ENCODE data around the gene ITGB1. TPM values are rescaled to one million over a fixed set of nuclear protein-coding genes. Genes with fewer than 3 reads are reported as not detected.
"Not testable (repeated sequence)": the region's sequence is repeated elsewhere in the genome, so short reads cannot be mapped to it uniquely, and the experiment has no call there.

Gene ITGB1
- total RNA-seq, 2 donors from 2014 or later: 37.4 to 74.7 TPM

DNA sequence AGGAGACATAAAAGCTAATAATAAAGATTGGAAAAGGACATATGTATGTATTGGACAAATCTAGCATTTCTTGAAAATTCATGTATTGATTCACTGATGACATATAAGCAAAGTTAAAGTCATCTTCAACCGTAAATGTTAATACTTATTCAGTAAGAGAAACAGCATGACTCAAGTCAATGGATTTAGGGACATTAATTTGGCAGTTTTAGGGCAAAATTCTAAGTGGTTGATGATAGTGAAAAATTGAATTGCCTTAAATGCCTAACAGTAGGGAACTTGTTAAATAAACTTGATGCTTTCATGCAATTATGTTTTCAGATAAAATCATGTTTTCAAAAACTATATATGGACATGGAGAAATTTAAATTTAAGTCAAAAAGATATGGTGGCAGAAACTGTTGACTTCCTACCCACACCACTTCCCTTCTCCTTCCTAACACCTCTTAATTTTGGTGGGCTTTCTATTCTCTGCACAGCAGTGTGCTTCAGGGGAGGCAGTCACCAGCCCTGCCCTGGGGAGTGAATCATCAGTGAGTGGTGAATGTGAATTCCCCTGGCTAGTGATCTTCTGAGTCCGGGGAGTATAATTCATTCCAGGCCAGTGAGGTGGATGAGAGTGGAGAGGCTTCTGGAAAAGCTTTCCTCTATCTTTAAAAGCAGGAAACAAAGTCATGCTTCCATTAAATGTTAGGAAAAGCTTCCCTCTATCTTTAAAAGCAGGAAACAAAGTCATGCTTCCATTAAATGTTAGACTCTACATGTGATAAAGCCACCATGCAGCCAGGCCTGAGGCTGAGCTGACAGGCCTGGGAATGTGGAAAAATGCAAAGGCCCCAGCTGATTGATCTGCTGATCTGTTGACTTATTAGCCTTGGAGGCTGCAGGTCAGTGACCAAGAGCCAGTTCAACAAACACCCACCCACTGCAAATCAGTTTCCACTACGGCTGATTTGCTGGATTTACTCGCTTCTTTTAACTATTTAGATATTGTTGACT, 25.2 kb upstream of the ITGB1 start:
- peak in 1 of 2 donors; percentile 15 for ATAC-seq

DNA sequence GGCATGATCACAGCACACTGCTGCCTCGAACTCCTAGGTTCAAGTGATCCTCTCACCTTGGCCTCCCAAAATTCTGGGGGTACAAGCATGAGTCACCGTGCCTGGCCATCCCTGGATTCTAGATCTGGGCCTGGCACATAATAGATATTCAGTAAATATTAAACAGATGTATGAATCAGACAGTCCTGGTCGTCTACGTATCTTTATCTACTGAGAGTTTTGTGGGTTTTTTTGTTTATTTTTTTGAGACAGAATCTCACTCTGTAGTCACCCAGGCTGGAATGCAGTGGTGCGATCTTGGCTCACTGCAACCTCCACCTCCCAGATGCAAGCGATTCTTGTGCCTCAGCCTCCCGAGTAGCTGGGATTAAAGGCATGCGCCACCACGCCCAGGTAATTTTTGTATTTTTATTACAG, 24.3 kb upstream of the ITGB1 start:
- no peak for ATAC-seq
- Mint-ChIP-seq H3K36me3 (no peaks in the 10 kb centered on the region), H3K27ac (no peak overlapping the region), H3K9me3 (no peaks in the 10 kb centered on the region)
- no peak for DNase-seq (ENCODE audit: low spot score in 2 of 2)

More for the DNA sequence above, 25.2 kb upstream of the ITGB1 start:
- DNase-seq (ENCODE audit: low spot score in 2 of 2): no peak
- Mint-ChIP-seq H3K27ac (no peak overlapping the region), H3K9me3 (no peaks in the 10 kb centered on the region), H3K36me3 (no peaks in the 10 kb centered on the region)

- ATAC-seq (no peak), DNase-seq (ENCODE audit: low spot score in 2 of 2) (no peak)
- no peaks in the 10 kb centered on the region for H3K36me3 Mint-ChIP-seq
- H3K9me3 Mint-ChIP-seq: no peaks in the 10 kb centered on the region
- no peak overlapping the region for H3K27ac Mint-ChIP-seq
Observed at GRCh38 chr10:32981760-32982159, 23.7 kb upstream of the ITGB1 start.

DNA sequence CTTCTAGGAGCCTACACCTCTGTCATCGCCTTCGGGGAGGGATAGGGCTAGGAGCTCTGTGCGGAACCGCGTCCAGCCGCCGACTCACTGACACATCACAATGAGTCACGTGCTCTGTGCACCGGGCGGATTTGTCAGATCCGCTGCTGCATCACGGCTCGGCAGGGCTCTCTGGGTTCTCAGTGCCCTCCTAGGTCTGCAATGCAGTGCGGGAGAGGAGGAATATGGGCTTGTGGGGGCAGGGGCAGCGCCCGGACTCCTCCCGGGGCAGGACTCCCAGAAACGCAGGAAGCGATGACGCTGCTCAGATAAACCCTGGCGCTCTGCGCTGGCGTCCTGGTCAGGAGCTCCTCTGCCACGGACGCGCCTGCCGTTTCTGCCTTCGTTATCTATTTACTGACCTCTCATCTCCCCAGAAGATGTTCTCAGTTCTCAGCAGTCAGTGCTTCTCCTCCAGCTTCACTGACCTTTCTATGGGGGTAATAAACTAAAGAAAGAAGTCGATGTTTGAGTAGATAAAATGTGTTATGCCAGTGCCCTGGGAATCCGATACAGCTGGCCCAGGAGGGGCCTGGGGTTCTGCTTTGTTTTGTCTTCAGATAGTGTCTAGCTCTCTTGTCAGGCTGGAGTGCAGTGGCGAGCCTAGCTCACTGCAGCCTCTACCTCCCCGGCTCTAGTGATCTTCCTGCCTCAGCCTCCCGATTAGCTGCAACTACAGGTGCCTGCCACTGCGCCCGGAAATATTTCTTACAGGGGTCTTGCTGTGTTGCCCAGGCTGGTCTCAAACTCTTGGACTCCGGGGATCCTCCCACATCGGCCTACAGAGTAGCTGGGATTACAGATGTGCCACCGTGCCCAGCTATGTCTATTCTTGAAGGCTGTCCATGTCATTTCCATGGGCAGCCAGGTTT, 22.8 kb upstream of the ITGB1 start:
- DNase-seq (ENCODE audit: low spot score in 2 of 2) (peak; percentile 69 to 85), ATAC-seq (peak; percentile 99 to 100)
- H3K27ac Mint-ChIP-seq: peak overlapping the region; percentile 87 to 94

DNA sequence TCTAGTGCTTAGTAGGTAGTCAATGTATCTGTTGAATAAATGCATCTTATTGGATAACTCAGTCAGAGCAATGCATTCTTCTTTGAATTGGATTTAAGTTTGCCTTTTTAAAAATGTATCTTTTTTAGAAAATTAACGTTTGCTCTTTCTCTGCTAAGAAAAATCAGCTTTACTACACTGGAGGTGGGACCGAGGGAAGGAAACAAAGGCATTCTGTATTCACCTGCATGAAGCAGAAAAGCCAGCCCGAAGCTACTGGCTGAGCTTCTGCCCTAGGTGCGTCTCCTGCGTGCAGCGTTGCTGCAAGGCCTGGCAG, 22.2 kb upstream of the ITGB1 start:
- Mint-ChIP-seq H3K36me3 (no peaks in the 10 kb centered on the region), H3K27ac (peak overlapping the region; percentile 87 to 94), H3K9me3 (no peaks in the 10 kb centered on the region)
- ATAC-seq (no peak), DNase-seq (ENCODE audit: low spot score in 2 of 2) (no peak)

More for the DNA sequence above, 22.8 kb upstream of the ITGB1 start:
- no peaks in the 10 kb centered on the region for H3K9me3 Mint-ChIP-seq
- H3K36me3 Mint-ChIP-seq: no peaks in the 10 kb centered on the region

GRCh38 chr10:32979719-32980118, 21.7 kb upstream of the ITGB1 start:
- not testable (repeated sequence) for ATAC-seq

DNA sequence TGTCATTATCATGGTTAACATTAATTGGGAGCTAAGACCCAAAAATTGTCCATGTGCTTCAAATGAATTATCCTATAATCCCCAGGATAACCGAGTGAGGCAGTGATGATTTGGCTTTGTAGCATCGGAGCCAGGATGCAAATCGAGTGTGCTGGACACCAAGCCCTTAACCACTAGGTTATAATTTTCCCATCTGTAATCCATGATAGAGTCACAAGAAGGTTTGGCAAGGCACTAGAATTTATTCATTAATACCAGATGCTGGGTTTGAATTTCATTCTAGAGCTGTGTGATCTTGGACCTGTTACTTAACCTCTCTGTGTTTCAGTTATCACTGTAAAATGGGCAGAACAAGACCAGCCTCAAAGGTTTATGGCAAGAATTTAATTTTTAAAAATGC, 21.0 kb upstream of the ITGB1 start:
- no peak overlapping the region for H3K27ac Mint-ChIP-seq
- ATAC-seq (no peak), DNase-seq (ENCODE audit: low spot score in 2 of 2) (no peak)
- no peaks in the 10 kb centered on the region for H3K9me3 Mint-ChIP-seq
- H3K36me3 Mint-ChIP-seq: no peaks in the 10 kb centered on the region

More at GRCh38 chr10:32979719-32980118, 21.7 kb upstream of the ITGB1 start:
- DNase-seq (ENCODE audit: low spot score in 2 of 2); H3K36me3 Mint-ChIP-seq; H3K27ac Mint-ChIP-seq; H3K9me3 Mint-ChIP-seq: not testable (repeated sequence)

DNA sequence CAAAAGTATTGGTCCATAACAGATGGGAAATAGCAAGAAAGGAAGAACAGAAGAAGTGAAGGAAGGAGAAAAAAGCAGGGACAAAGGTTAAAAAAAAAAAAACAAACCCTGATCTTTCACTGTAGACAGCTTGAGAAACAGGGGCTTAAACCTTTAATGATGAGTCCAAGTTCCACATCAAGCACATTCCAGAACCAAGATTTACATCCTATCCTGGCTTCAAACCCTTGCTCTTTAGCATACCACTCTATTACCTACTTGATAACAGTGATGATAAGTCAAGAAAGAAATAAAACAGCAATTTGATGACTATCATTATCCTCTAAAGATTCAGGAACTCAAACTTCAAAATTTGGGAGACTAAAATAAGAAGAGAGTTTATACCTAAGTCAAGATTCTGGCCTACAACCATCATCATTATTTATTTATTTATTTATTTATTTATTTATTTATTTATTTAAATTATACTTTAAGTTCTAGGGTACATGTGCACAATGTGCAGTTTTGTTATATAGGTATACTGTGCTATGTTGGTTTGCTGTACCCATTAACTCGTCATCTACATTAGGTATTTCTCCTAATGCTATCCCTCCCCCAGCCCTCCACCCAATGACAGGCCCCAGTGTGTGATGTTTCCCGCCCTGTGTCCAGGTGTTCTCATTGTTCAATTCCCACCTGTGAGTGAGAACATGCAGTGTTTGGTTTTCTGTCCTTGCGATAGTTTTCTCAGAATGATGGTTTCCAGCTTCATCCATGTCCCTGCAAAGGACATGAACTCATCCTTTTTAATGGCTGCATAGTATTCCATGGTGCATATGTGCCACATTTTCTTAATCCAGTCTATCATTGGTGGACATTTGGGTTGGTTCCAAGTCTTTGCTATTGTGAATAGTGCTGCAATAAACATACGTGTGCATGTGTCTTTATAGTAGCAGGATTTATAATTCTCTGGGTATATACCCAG, 20.1 kb upstream of the ITGB1 start:
- ATAC-seq; DNase-seq (ENCODE audit: low spot score in 2 of 2); H3K36me3 Mint-ChIP-seq; H3K27ac Mint-ChIP-seq; H3K9me3 Mint-ChIP-seq: not testable (repeated sequence)

DNA sequence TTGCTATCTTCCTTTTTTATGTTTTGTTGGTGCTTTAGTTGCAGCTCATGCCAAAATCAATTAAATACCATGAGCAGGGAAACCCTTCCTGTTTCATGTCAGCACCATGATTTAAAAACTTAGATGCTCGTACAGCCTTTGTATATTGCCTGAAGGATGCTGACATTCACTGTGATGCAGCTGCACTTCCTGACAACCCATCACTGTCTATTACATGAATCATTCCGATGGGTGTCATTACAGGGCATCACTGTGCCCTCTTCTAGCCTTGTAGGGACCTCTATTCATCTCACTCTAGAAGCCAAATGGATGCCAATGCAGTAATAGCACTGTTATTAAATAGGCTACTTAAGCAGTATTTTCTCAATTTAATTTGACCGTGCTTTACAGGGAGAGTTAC, 18.3 kb upstream of the ITGB1 start:
- no peak overlapping the region for H3K27ac Mint-ChIP-seq
- H3K9me3 Mint-ChIP-seq: no peaks in the 10 kb centered on the region
- DNase-seq (ENCODE audit: low spot score in 2 of 2) (no peak), ATAC-seq (no peak)
- H3K36me3 Mint-ChIP-seq: no peaks in the 10 kb centered on the region

DNA sequence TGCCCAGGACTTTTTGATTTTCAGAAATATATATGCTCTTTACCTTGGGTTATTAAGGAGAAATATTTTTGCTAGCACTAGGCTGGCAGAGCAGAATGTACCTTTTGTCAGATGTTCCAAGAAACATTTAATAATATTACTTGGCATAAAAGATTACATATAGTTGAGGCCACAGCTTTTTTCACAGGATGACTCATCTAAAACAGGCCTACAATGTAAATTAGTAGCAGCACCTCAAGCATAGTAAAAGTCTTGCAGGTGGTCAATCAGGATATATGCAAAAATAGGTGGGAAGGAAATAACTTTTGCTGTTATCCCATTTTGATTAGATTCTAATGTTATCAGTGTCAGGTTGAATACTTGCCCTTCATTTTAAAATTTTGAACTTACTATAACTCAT, 14.9 kb upstream of the ITGB1 start:
- DNase-seq (ENCODE audit: low spot score in 2 of 2) (no peak), ATAC-seq (no peak)
- Mint-ChIP-seq H3K27ac (no peak overlapping the region), H3K36me3 (no peaks in the 10 kb centered on the region), H3K9me3 (no peaks in the 10 kb centered on the region)

GRCh38 chr10:32972460-32972859, 14.4 kb upstream of the ITGB1 start:
- no peak overlapping the region for H3K27ac Mint-ChIP-seq
- no peaks in the 10 kb centered on the region for H3K36me3 Mint-ChIP-seq
- no peak for ATAC-seq

DNA sequence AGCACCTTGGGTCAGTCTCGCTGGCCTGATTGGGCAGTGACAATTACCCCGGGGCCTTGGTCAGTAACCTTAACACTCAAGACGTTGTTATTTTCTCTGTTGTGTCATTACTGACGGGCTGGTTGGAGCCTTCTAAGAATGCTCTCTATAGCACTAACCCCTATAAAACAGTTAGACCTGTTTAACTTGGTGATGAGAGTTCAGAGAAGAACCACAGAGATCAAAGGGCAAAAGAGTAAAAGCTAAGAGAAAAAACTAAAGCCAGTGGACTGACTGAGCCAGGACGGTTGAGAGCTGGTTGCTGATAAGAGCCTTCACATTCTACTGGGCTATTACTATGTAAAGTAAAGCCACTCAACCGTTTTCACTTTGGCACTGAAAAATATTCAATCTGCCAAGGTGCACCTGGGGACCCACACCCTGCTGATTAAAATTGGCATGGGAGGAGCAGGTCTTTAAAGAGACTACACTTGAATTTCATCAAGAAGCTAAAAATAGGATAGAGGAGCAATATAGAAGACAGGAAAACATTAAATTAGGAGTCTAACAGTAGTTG, 13.6 kb upstream of the ITGB1 start:
- DNase-seq (ENCODE audit: low spot score in 2 of 2) (no peak), ATAC-seq (no peak)
- no peaks in the 10 kb centered on the region for H3K36me3 Mint-ChIP-seq
- H3K27ac Mint-ChIP-seq: no peak overlapping the region
- no peaks in the 10 kb centered on the region for H3K9me3 Mint-ChIP-seq

More at GRCh38 chr10:32972460-32972859, 14.4 kb upstream of the ITGB1 start:
- DNase-seq (ENCODE audit: low spot score in 2 of 2): no peak
- no peaks in the 10 kb centered on the region for H3K9me3 Mint-ChIP-seq

DNA sequence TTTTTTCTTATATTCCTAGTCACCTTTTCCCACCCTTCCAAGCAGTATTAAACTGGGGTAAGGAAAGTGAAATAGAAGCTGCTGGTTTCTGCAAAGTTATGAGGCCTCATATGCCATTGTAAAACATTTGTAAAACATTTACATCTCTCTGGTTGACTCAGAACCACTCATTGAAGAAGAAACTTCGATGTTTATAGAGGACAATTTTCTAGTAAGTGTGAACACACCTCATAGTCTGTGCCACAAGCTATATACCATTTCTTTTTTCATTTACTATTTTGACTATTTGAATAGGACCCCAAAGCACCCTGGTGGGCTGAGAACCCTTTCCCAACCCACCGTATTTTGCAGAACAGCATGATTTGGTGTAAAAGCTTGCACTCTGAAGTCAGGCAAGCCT, 12.9 kb upstream of the ITGB1 start:
- Mint-ChIP-seq H3K36me3 (no peaks in the 10 kb centered on the region), H3K9me3 (no peaks in the 10 kb centered on the region), H3K27ac (peak overlapping the region in 1 of 2 donors; percentile 27)
- ATAC-seq (peak in 1 of 2 donors; percentile 82), DNase-seq (ENCODE audit: low spot score in 2 of 2) (no peak)

DNA sequence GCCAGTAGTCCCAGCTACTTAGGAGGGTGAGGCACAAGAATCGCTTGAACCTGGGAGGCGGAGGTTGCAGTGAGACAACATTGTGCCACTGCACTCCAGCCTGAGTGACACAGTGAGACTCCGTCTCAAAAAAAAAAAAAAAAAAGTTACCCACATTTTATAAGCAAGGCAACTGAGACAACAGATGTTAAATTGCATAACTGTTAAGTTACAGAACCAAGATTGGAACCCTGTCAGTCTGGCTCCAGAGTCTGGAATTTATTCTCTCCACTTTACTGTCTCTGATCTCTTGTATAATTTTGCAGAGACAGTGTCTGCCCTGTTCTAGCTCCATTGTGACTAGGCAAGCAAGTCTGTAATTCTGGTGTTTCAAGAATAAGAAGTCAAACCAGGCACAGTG, 6.2 kb upstream of the ITGB1 start:
- ATAC-seq: no peak
- Mint-ChIP-seq H3K9me3 (peaks cover 0 to 7% of the 10 kb centered on the region in 2 donors), H3K36me3 (no peaks in the 10 kb centered on the region), H3K27ac (no peak overlapping the region)
- DNase-seq (ENCODE audit: low spot score in 2 of 2): no peak

GRCh38 chr10:32963096-32963495, 5.1 kb upstream of the ITGB1 start:
- Mint-ChIP-seq H3K36me3 (no peaks in the 10 kb centered on the region), H3K27ac (no peak overlapping the region), H3K9me3 (peaks cover 0 to 7% of the 10 kb centered on the region in 2 donors)
- DNase-seq (ENCODE audit: low spot score in 2 of 2): no peak
- no peak for ATAC-seq

- no peak for DNase-seq (ENCODE audit: low spot score in 2 of 2)
- ATAC-seq: no peak
- H3K36me3 Mint-ChIP-seq: no peaks in the 10 kb centered on the region
- H3K27ac Mint-ChIP-seq: no peak overlapping the region
- H3K9me3 Mint-ChIP-seq: peaks cover 0 to 7% of the 10 kb centered on the region in 2 donors
Observed at GRCh38 chr10:32962521-32962920, 4.5 kb upstream of the ITGB1 start.
